OCI-LY1 (cell line): ENCODE results near the gene KRT1.

ENCODE experiments used
- EZH2 ChIP-seq: fragments of 200-600 bp; sonication (generic), shearing (Covaris generic); IDR thresholded peaks from 2 replicates; pipeline ENCODE4 v1.8.0; 2017; ENCODE audit warnings: borderline replicate concordance, mixed run types, mild to moderate bottlenecking, antibody characterized with exemption, low read length, moderate library complexity, mixed read lengths
- TF ChIP-seq, protein P1 (sequence below): fragments of 200-600 bp; sonication (generic), shearing (Covaris generic); IDR thresholded peaks from 2 replicates; pipeline ENCODE4 v1.5.1; 2017; ENCODE audit warnings: mild to moderate bottlenecking, antibody characterized with exemption, low read length, moderate library complexity, mixed read lengths

DNA sequence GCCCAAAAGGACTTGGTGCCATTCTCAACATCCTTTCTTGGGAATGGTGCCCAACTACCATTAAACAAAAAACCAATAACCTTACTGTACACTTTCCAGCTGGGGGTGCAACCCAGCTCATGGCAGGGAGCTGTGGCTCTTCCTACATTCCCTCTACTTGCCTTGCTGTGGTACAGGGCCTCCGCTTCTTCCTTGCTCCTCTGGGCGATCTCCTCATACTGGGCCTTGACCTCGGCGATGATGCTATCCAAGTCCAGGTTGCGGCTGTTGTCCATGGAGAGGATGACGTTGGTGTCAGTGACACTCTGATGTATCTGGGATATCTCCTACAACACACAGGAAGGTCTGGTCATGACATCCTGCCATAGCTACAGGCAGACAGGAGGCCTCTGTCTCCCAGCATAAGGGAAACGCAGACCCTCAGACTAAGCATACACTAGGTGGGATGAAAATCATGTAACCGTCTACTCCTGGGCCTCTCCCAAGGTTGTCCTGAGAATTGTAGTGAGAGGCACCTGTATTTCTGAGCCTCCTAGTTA lies 32.1 kb downstream of the KRT1 start:
- TF ChIP-seq, protein P1, sequence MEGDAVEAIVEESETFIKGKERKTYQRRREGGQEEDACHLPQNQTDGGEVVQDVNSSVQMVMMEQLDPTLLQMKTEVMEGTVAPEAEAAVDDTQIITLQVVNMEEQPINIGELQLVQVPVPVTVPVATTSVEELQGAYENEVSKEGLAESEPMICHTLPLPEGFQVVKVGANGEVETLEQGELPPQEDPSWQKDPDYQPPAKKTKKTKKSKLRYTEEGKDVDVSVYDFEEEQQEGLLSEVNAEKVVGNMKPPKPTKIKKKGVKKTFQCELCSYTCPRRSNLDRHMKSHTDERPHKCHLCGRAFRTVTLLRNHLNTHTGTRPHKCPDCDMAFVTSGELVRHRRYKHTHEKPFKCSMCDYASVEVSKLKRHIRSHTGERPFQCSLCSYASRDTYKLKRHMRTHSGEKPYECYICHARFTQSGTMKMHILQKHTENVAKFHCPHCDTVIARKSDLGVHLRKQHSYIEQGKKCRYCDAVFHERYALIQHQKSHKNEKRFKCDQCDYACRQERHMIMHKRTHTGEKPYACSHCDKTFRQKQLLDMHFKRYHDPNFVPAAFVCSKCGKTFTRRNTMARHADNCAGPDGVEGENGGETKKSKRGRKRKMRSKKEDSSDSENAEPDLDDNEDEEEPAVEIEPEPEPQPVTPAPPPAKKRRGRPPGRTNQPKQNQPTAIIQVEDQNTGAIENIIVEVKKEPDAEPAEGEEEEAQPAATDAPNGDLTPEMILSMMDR = no peak
- no peak for TF ChIP-seq EZH2
